ENCODE measurements around the gene SLC27A6. TPM values are rescaled to one million over a fixed set of nuclear protein-coding genes. Genes with fewer than 3 reads are reported as not detected.
"Not testable (repeated sequence)": the region's sequence is repeated elsewhere in the genome, so short reads cannot be mapped to it uniquely, and the experiment has no call there.

The SLC27A6 gene
- total and polyA plus RNA-seq, 2 donors (not counting 1 experiment from before 2014, with no cell fraction given), result 0.08 to 0.17 TPM

DNA sequence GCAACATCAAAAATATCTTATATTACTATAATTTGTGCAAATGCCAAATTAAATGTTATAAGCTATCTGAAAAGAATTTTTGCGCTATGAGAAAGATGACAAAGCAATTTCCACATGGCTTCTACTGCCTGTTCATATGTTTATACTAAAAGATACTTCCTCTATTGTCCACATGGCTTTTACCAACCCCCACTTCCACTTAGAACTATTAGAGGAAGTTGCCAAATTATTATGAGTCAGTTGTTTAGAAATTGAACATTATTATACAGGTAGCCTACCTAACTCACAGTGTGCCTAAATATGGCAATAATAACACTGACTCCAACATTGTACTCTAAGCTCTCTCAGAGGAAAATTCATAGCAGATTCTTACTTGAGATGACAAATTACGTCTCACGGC, 37.6 kb upstream of the SLC27A6 start:
- no peaks in the 10 kb centered on the region for H3K9me3 ChIP-seq (ENCODE audit: control insufficient read depth, insufficient read depth, low read depth, low read length)
- H3K27me3 ChIP-seq (ENCODE audit: control insufficient read depth, insufficient read depth, low read length), result no peaks in the 10 kb centered on the region
- H3K27ac ChIP-seq (ENCODE audit: insufficient read depth, low read length), result no peak overlapping the region
- H3K79me2 ChIP-seq (ENCODE audit: control insufficient read depth, insufficient read depth, low read length), result no peaks in the 10 kb centered on the region
- H3K4me1 ChIP-seq (ENCODE audit: control insufficient read depth, extremely low read depth, insufficient read depth, low read length), result no peaks in the 10 kb centered on the region
- no peaks in the 10 kb centered on the region for H3K36me3 ChIP-seq (ENCODE audit: control insufficient read depth, insufficient read depth, low read length)
- no peak overlapping the region for H2AFZ ChIP-seq (ENCODE audit: low read length)
- no peak for DNase-seq (ENCODE audit: low read depth in 2 of 2)
- H3K9ac ChIP-seq (ENCODE audit: insufficient read depth, low read length), result no peak overlapping the region
- TF ChIP-seq EZH2 (IDR thresholded peaks at IDR 0.05; ENCODE audit: low read length, missing control alignments), result no peak
- TF ChIP-seq, protein P1, sequence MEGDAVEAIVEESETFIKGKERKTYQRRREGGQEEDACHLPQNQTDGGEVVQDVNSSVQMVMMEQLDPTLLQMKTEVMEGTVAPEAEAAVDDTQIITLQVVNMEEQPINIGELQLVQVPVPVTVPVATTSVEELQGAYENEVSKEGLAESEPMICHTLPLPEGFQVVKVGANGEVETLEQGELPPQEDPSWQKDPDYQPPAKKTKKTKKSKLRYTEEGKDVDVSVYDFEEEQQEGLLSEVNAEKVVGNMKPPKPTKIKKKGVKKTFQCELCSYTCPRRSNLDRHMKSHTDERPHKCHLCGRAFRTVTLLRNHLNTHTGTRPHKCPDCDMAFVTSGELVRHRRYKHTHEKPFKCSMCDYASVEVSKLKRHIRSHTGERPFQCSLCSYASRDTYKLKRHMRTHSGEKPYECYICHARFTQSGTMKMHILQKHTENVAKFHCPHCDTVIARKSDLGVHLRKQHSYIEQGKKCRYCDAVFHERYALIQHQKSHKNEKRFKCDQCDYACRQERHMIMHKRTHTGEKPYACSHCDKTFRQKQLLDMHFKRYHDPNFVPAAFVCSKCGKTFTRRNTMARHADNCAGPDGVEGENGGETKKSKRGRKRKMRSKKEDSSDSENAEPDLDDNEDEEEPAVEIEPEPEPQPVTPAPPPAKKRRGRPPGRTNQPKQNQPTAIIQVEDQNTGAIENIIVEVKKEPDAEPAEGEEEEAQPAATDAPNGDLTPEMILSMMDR (conservative IDR thresholded peaks at IDR 0.05 in 1 of 2, IDR thresholded peaks at IDR 0.05 in 1 of 2; ENCODE audit: low read depth in 1 of 2, low read length in 2 of 2), result no peak
- H4K20me1 ChIP-seq (ENCODE audit: control insufficient read depth, extremely low read depth, insufficient read depth, low read length), result no peaks in the 10 kb centered on the region
- no peak overlapping the region for H3K4me3 ChIP-seq (replicated peaks in 1 of 4; ENCODE audit: control extremely low read depth in 1 of 4, insufficient read depth in 1 of 4, low read depth in 3 of 4, low read length in 4 of 4)
- no peak overlapping the region for H3K4me2 ChIP-seq (ENCODE audit: extremely low read depth, insufficient read depth, low read length)

DNA sequence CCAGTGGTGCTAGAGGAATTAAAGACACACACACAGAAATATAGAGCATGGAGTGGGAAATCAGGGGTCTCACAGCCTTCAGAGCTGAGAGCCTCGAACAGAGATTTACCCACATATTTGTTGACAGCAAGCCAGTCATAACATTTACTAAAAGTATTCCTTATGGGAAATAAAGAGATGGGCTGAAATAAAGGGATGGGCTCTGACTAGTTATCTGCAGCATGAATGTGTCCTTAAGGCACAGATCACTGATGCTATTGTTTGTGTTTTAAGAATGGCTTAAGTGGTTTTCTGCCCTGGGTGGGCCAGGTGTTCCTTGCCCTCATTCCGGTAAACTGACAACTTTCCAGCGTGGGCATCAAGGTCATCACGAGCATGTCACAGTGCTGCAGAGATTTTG, 33.1 kb upstream of the SLC27A6 start:
- H3K9ac ChIP-seq (ENCODE audit: insufficient read depth, low read length); H3K4me2 ChIP-seq (ENCODE audit: extremely low read depth, insufficient read depth, low read length); H3K36me3 ChIP-seq (ENCODE audit: control insufficient read depth, insufficient read depth, low read length); DNase-seq (ENCODE audit: low read depth in 2 of 2); H3K79me2 ChIP-seq (ENCODE audit: control insufficient read depth, insufficient read depth, low read length); H3K27me3 ChIP-seq (ENCODE audit: control insufficient read depth, insufficient read depth, low read length); H3K27ac ChIP-seq (ENCODE audit: insufficient read depth, low read length); H4K20me1 ChIP-seq (ENCODE audit: control insufficient read depth, extremely low read depth, insufficient read depth, low read length); H3K4me1 ChIP-seq (ENCODE audit: control insufficient read depth, extremely low read depth, insufficient read depth, low read length); H2AFZ ChIP-seq (ENCODE audit: low read length); H3K9me3 ChIP-seq (ENCODE audit: control insufficient read depth, insufficient read depth, low read depth, low read length); H3K4me3 ChIP-seq (replicated peaks in 1 of 4; ENCODE audit: control extremely low read depth in 1 of 4, insufficient read depth in 1 of 4, low read depth in 3 of 4, low read length in 4 of 4): not testable (repeated sequence)

GRCh38 chr5:128943100-128943499, 22.2 kb upstream of the SLC27A6 start:
- H3K79me2 ChIP-seq (ENCODE audit: control insufficient read depth, insufficient read depth, low read length); H3K4me3 ChIP-seq (replicated peaks in 1 of 4; ENCODE audit: control extremely low read depth in 1 of 4, insufficient read depth in 1 of 4, low read depth in 3 of 4, low read length in 4 of 4); H3K36me3 ChIP-seq (ENCODE audit: control insufficient read depth, insufficient read depth, low read length); H2AFZ ChIP-seq (ENCODE audit: low read length); H3K27me3 ChIP-seq (ENCODE audit: control insufficient read depth, insufficient read depth, low read length); DNase-seq (ENCODE audit: low read depth in 2 of 2); H3K27ac ChIP-seq (ENCODE audit: insufficient read depth, low read length); H3K9ac ChIP-seq (ENCODE audit: insufficient read depth, low read length); H3K9me3 ChIP-seq (ENCODE audit: control insufficient read depth, insufficient read depth, low read depth, low read length); H4K20me1 ChIP-seq (ENCODE audit: control insufficient read depth, extremely low read depth, insufficient read depth, low read length); H3K4me2 ChIP-seq (ENCODE audit: extremely low read depth, insufficient read depth, low read length); H3K4me1 ChIP-seq (ENCODE audit: control insufficient read depth, extremely low read depth, insufficient read depth, low read length): not testable (repeated sequence)

DNA sequence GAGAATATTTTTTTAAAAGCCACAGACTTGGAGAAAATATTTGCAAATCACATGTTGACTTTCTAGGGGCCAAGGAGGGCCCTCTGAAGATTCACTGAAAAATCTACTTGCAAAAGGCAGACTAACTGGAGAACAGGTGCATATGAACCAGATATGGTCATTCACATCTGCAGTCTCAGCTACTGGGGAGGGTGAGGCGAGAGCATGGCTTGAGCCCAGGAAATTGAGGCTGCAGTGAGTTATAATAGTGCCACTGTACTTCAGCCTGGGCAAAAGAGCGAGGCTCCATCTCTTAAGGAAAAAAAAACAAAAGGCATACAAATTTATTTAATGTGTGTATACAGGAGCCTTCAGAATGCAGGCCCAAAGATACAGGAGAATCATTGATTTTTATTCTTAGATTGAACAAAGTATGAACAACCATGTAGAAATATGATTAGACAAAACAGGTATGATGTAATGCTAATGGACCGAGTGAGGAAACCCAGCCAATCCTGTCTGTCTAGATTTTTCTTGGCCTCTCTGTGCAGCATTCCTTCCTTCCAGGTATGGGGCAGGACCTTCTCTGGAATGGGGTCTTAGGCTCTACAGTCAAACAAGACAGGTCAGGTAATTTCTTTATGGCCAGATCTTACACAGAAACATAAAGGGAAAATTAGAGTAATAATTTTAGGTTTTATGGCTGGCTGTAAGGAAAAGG, 15.3 kb upstream of the SLC27A6 start:
- H2AFZ ChIP-seq (ENCODE audit: low read length), result no peak overlapping the region
- TF ChIP-seq, protein P1 (conservative IDR thresholded peaks at IDR 0.05 in 1 of 2, IDR thresholded peaks at IDR 0.05 in 1 of 2; ENCODE audit: low read depth in 1 of 2, low read length in 2 of 2), result no peak
- TF ChIP-seq EZH2 (IDR thresholded peaks at IDR 0.05; ENCODE audit: low read length, missing control alignments), result no peak
- no peak overlapping the region for H3K9ac ChIP-seq (ENCODE audit: insufficient read depth, low read length)
- no peaks in the 10 kb centered on the region for H3K9me3 ChIP-seq (ENCODE audit: control insufficient read depth, insufficient read depth, low read depth, low read length)
- H3K4me2 ChIP-seq (ENCODE audit: extremely low read depth, insufficient read depth, low read length), result no peak overlapping the region
- H4K20me1 ChIP-seq (ENCODE audit: control insufficient read depth, extremely low read depth, insufficient read depth, low read length), result no peaks in the 10 kb centered on the region
- no peaks in the 10 kb centered on the region for H3K36me3 ChIP-seq (ENCODE audit: control insufficient read depth, insufficient read depth, low read length)
- no peak overlapping the region for H3K27ac ChIP-seq (ENCODE audit: insufficient read depth, low read length)
- no peak for DNase-seq (ENCODE audit: low read depth in 2 of 2)
- no peaks in the 10 kb centered on the region for H3K27me3 ChIP-seq (ENCODE audit: control insufficient read depth, insufficient read depth, low read length)
- no peaks in the 10 kb centered on the region for H3K79me2 ChIP-seq (ENCODE audit: control insufficient read depth, insufficient read depth, low read length)
- H3K4me3 ChIP-seq (replicated peaks in 1 of 4; ENCODE audit: control extremely low read depth in 1 of 4, insufficient read depth in 1 of 4, low read depth in 3 of 4, low read length in 4 of 4), result no peak overlapping the region
- H3K4me1 ChIP-seq (ENCODE audit: control insufficient read depth, extremely low read depth, insufficient read depth, low read length), result no peaks in the 10 kb centered on the region

DNA sequence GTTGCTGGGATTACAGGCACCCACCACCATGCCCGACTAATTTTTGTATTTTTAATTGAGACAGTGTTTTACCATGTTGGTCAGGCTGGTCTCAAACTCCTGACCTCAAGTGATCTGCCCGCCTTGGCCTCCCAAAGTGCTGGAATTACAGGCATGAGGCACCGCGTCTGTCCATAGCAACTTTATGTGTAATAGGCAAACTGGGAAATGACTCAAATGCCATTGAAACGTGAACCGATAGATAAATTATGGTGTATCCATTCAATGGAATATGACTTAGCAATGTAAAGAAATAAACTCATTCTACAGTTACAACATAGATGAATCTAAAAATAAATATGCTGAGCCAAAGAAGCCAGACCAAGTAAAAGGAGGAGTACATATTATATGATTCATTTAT, 14.0 kb upstream of the SLC27A6 start:
- not testable (repeated sequence) for DNase-seq (ENCODE audit: low read depth in 2 of 2); H3K27me3 ChIP-seq (ENCODE audit: control insufficient read depth, insufficient read depth, low read length); H2AFZ ChIP-seq (ENCODE audit: low read length); H3K9me3 ChIP-seq (ENCODE audit: control insufficient read depth, insufficient read depth, low read depth, low read length); H3K4me2 ChIP-seq (ENCODE audit: extremely low read depth, insufficient read depth, low read length); H3K9ac ChIP-seq (ENCODE audit: insufficient read depth, low read length); H3K4me1 ChIP-seq (ENCODE audit: control insufficient read depth, extremely low read depth, insufficient read depth, low read length); H4K20me1 ChIP-seq (ENCODE audit: control insufficient read depth, extremely low read depth, insufficient read depth, low read length); H3K4me3 ChIP-seq (replicated peaks in 1 of 4; ENCODE audit: control extremely low read depth in 1 of 4, insufficient read depth in 1 of 4, low read depth in 3 of 4, low read length in 4 of 4); H3K79me2 ChIP-seq (ENCODE audit: control insufficient read depth, insufficient read depth, low read length); H3K36me3 ChIP-seq (ENCODE audit: control insufficient read depth, insufficient read depth, low read length); H3K27ac ChIP-seq (ENCODE audit: insufficient read depth, low read length)

Measured in fibroblast of lung (primary cell).